Motor neuron (in vitro differentiated cells): Measurements from ENCODE around the gene SNX3. TPM values are rescaled to one million over a fixed set of nuclear protein-coding genes. Genes with fewer than 3 reads are reported as not detected.
"Not testable (repeated sequence)": the region's sequence is repeated elsewhere in the genome, so short reads cannot be mapped to it uniquely, and the experiment has no call there.

Source experiments
- ATAC-seq, 8 experiments: fragments of 200-7000 bp; cut with Tn5 transposase; replicated peaks in 6 of 8; 2 replicates each; pipeline ENCODE4 v1.8.0; 2021; ENCODE audit warnings: mild to moderate bottlenecking in 8 of 8, moderate library complexity in 8 of 8
- H3K27ac ChIP-seq, 2 donors: fragments of 250-450 bp; sonication (Bioruptor Pico); 2 replicates each; pipeline ENCODE4 v1.9.0; 2021; ENCODE audit warnings: antibody characterized with exemption in 2 of 2, mild to moderate bottlenecking in 2 of 2, moderate library complexity in 1 of 2
- H3K4me1 ChIP-seq, 2 donors: fragments of 250-450 bp; sonication (Bioruptor Pico); replicated peaks in 1 of 2; 2 replicates each; pipeline ENCODE4 v1.6.1; 2021; ENCODE audit warnings: antibody characterized with exemption in 2 of 2, mild to moderate bottlenecking in 2 of 2, moderate library complexity in 1 of 2
- H3K4me3 ChIP-seq, 5 donors: fragments of 250-450 bp; sonication (Bioruptor Pico); 2 replicates each; pipeline ENCODE4 v1.9.0; 2021; ENCODE audit warnings: antibody characterized with exemption in 5 of 5, mild to moderate bottlenecking in 5 of 5, moderate library complexity in 4 of 5
- WGBS, 10 experiments: fragments of 450-650 bp; shearing (Covaris generic); methylation state at CpG; one replicate each; pipeline ENCODE4 v1.0.0; 2022; 5-methylcytosine and 5-hydroxymethylcytosine counted together
- in situ Hi-C, 9 experiments: fragments of 400-800 bp; cut with MboI; loops; one replicate each; pipeline ENCODE4 v1.15.0; 2021; ENCODE audit warnings: low sequenced_read_pairs in 9 of 9, low pct_unique_long_range_greater_than_20kb in 2 of 9; ENCODE audit not compliant: unreplicated experiment in 9 of 9
- total RNA-seq, 8 experiments: library from RNA; unstranded; fragments of 300-600 nt; gene quantifications; 2 replicates each; pipeline versions ENCODE4 v1.2.3 to v1.2.4, GENCODE V29; 2022

The SNX3 gene
- total RNA-seq, result 100 to 1,000 TPM in 4 of 8 experiments, 10 to 100 TPM in 4; 51.3 to 227 (median 103) TPM

- 0 to 5% (median 0%) methylated on average over 1 to 18 of the region's 83 CpGs; no CpG with 5 or more reads in 3 of the 10 experiments for WGBS, 10 experiments
- ATAC-seq, result peak; percentile 88 to 95 (median 94)
- H3K4me1 ChIP-seq, result peaks cover 7 to 10% of the 10 kb centered on the region in 2 donors
- peak within 1 kb of the TSS; percentile 88 to 94 for H3K27ac ChIP-seq
- in situ Hi-C loops, result no loop called here
- H3K4me3 ChIP-seq, result peak within 1 kb of the TSS; percentile 55 to 84 (median 74)
Observed at GRCh38 chr6:108260809-108261569, at the start of gene SNX3. Gene SNX3, minus strand, starts transcription at chr6:108261040. Its CDS starts 119 bp downstream, at chr6:108260921.

GRCh38 chr6:108309844-108310243, 49.0 kb upstream of the SNX3 start:
- Histone ChIP-seq H3K27ac (no peak overlapping the region), H3K4me3 (no peak overlapping the region), H3K4me1 (no peaks in the 10 kb centered on the region)
- no peak for ATAC-seq
- 78 to 100% (median 98%) methylated on average over 1 to 5 of the region's 5 CpGs; no CpG with 5 or more reads in 2 of the 10 experiments for WGBS, 10 experiments
- in situ Hi-C loops, result no loop called here

- H3K4me3 ChIP-seq, ATAC-seq, H3K27ac ChIP-seq, H3K4me1 ChIP-seq, in situ Hi-C loops: not testable (repeated sequence)
- WGBS, 10 experiments, result 60 to 100% (median 94%) methylated on average over 1 to 3 of the region's 4 CpGs; no CpG with 5 or more reads in 4 of the 10 experiments
Observed at GRCh38 chr6:108308641-108309040, 47.8 kb upstream of the SNX3 start.

- in situ Hi-C loops, result no loop called here
- Histone ChIP-seq H3K4me3 (no peak overlapping the region), H3K27ac (no peak overlapping the region), H3K4me1 (no peaks in the 10 kb centered on the region)
- ATAC-seq, result no peak
- WGBS, 10 experiments, result 45 to 100% (median 82%) methylated on average over 1 to 2 of the region's 2 CpGs; no CpG with 5 or more reads in 2 of the 10 experiments
Observed at GRCh38 chr6:108304646-108305045, 43.8 kb upstream of the SNX3 start.

GRCh38 chr6:108302386-108302785, 41.5 kb upstream of the SNX3 start:
- Histone ChIP-seq H3K4me3 (no peak overlapping the region), H3K4me1 (no peaks in the 10 kb centered on the region), H3K27ac (no peak overlapping the region)
- no peak for ATAC-seq
- in situ Hi-C loops, result no loop called here
- 92 to 100% (median 100%) methylated on average over 1 to 5 of the region's 5 CpGs for WGBS, 10 experiments

- peak overlapping the region; percentile 79 to 87 (median 81) for H3K4me3 ChIP-seq
- ATAC-seq, result no peak
- H3K4me1 ChIP-seq, result peaks cover 7 to 9% of the 10 kb centered on the region in 2 donors
- H3K27ac ChIP-seq, result peak overlapping the region; percentile 91
- WGBS, 10 experiments, result 30 to 67% (median 43%) methylated on average over 1 to 7 of the region's 7 CpGs; no CpG with 5 or more reads in 1 of the 10 experiments
- in situ Hi-C loops, result no loop called here
Observed at GRCh38 chr6:108295676-108296075, 34.8 kb upstream of the SNX3 start.

- WGBS, 10 experiments, result 0 to 4% (median 0%) methylated on average over 2 to 11 of the region's 46 CpGs; no CpG with 5 or more reads in 1 of the 10 experiments
- Histone ChIP-seq H3K4me1 (peaks cover 7 to 9% of the 10 kb centered on the region in 2 donors), H3K4me3 (peak within 1 kb of the TSS; percentile 79 to 87 (median 81)), H3K27ac (peak within 1 kb of the TSS; percentile 91)
- ATAC-seq, result peak; percentile 95 to 98 (median 97)
- in situ Hi-C loops, result no loop called here
Observed at GRCh38 chr6:108294727-108295625, 34.1 kb upstream of the SNX3 start, which contains the start of gene AFG1L. Gene AFG1L, plus strand, starts transcription at chr6:108295054. Its CDS starts 26 bp downstream, at chr6:108295080.

- 39 to 60% (median 50%) methylated on average over 2 to 13 of the region's 16 CpGs; no CpG with 5 or more reads in 3 of the 10 experiments for WGBS, 10 experiments
- Histone ChIP-seq H3K27ac (peak overlapping the region in 1 of 2 donors; percentile 91), H3K4me3 (peak overlapping the region; percentile 79 to 87 (median 81)), H3K4me1 (peaks cover 7 to 9% of the 10 kb centered on the region in 2 donors)
- peak in 3 of 8 experiments; percentile 16 to 31 (median 20) for ATAC-seq
- in situ Hi-C loops, result no loop called here
Observed at GRCh38 chr6:108294297-108294726, 33.5 kb upstream of the SNX3 start.

- H3K27ac ChIP-seq, result no peak overlapping the region
- in situ Hi-C loops, result no loop called here
- ATAC-seq, result no peak
- WGBS, 10 experiments, result 90 to 100% (median 95%) methylated on average over 1 to 17 of the region's 19 CpGs
- peaks cover 7 to 9% of the 10 kb centered on the region in 2 donors for H3K4me1 ChIP-seq
- peak overlapping the region in 3 of 5 donors; percentile 79 to 83 (median 80) for H3K4me3 ChIP-seq
Observed at GRCh38 chr6:108293527-108294296, 32.9 kb upstream of the SNX3 start.

GRCh38 chr6:108292561-108292960, 31.7 kb upstream of the SNX3 start:
- in situ Hi-C loops, H3K4me1 ChIP-seq, ATAC-seq, H3K27ac ChIP-seq, H3K4me3 ChIP-seq: not testable (repeated sequence)
- WGBS, 10 experiments, result 82 to 100% (median 83%) methylated on average over 1 to 3 of the region's 3 CpGs; no CpG with 5 or more reads in 5 of the 10 experiments

GRCh38 chr6:108291091-108291490, 30.3 kb upstream of the SNX3 start:
- Histone ChIP-seq H3K4me1 (peaks cover 5 to 7% of the 10 kb centered on the region in 2 donors), H3K4me3 (no peak overlapping the region), H3K27ac (no peak overlapping the region)
- 69 to 100% (median 90%) methylated on average over 2 to 4 of the region's 4 CpGs; no CpG with 5 or more reads in 4 of the 10 experiments for WGBS, 10 experiments
- in situ Hi-C loops, result no loop called here
- ATAC-seq, result no peak

GRCh38 chr6:108288742-108289141, 27.9 kb upstream of the SNX3 start:
- in situ Hi-C loops, result no loop called here
- H3K4me1 ChIP-seq, result no peaks in the 10 kb centered on the region

More at GRCh38 chr6:108288742-108289141, 27.9 kb upstream of the SNX3 start:
- Histone ChIP-seq H3K4me3 (no peak overlapping the region), H3K27ac (no peak overlapping the region)
- ATAC-seq, result no peak
